Lower lobe of right lung (tissue), 2 donors: Measurements from ENCODE around the gene PRUNE2. TPM values are rescaled to one million over a fixed set of nuclear protein-coding genes. Genes with fewer than 3 reads are reported as not detected.
"Not testable (repeated sequence)": the region's sequence is repeated elsewhere in the genome, so short reads cannot be mapped to it uniquely, and the experiment has no call there.

Source experiments
- ATAC-seq, 2 donors: fragments of 200-7000 bp; cut with Tn5 transposase; one replicate each; pipeline ENCODE4 v1.9.1; 2020 to 2022; ENCODE audit warnings: mild to moderate bottlenecking in 2 of 2, moderate library complexity in 2 of 2
- DNase-seq: peaks from one replicate; pipeline ENCODE4 v3.0.0-alpha.2; 2020
- H3K27ac ChIP-seq: fragments of 200-600 bp; one replicate; pipeline ENCODE4 v1.8.0; 2022
- H3K27me3 ChIP-seq: fragments of 200-600 bp; one replicate; pipeline ENCODE4 v1.8.0; 2022; ENCODE audit warnings: low read depth
- H3K36me3 ChIP-seq: fragments of 200-600 bp; one replicate; pipeline ENCODE4 v1.8.0; 2022; ENCODE audit warnings: mild to moderate bottlenecking
- H3K4me1 ChIP-seq: fragments of 200-600 bp; one replicate; pipeline ENCODE4 v1.8.0; 2022
- H3K4me3 ChIP-seq: fragments of 200-600 bp; one replicate; pipeline ENCODE4 v1.8.0; 2022; ENCODE audit warnings: mild to moderate bottlenecking
- H3K9me3 ChIP-seq: fragments of 200-600 bp; one replicate; pipeline ENCODE4 v1.8.0; 2022
- CTCF ChIP-seq: fragments of 200-600 bp; IDR thresholded peaks from one replicate; pipeline ENCODE4 v1.8.0; 2022; ENCODE audit warnings: antibody characterized with exemption, mild to moderate bottlenecking
- intact Hi-C: fragments of 100-400 bp; cut with DNase I; formaldehyde crosslinking; loops from one replicate; pipeline ENCODE4 v1.11.0; 2022
- long read RNA-seq: library from polyadenylated mRNA; unstranded; transcript quantifications from one replicate; pipeline ENCODE4 v2.0.0, GENCODE V29; 2021
- total RNA-seq: library from RNA; stranded (reverse); fragmentation: NEBNext Ultra II Directional; extraction: Animal tissue kit (Norgen Biotek cat#: 25700); gene quantifications from one replicate; pipeline ENCODE4 v1.2.1, GENCODE V29; 2021
- donor health status: DM: no; HTN: yes; CAD: no; lungs with severe emphysema.

PRUNE2 gene
- 13.6 TPM for total RNA-seq
- long read RNA-seq, partial matches to known transcripts: 3 of 9 reads
- long read RNA-seq, other reads (novel, unspliced or antisense): 4 of 9 reads

GRCh38 chr9:76905791-76906646 lies at the start of gene PRUNE2:
Gene PRUNE2, minus strand, starts transcription at chr9:76906114. Its CDS starts 151 bp downstream, at chr9:76905963.
- DNase-seq (peak; percentile 76), ATAC-seq (peak; percentile 94 to 97)
- Histone ChIP-seq H3K4me3 (peak within 1 kb of the TSS; percentile 49), H3K4me1 (peaks cover 14% of the 10 kb centered on the region), H3K27ac (no peak within 1 kb of the TSS), H3K36me3 (no peaks in the 10 kb centered on the region), H3K9me3 (no peaks in the 10 kb centered on the region), H3K27me3 (peaks cover 19% of the 10 kb centered on the region)
- intact Hi-C loops: no loop called here
- TF ChIP-seq CTCF: no peak

GRCh38 chr9:76955406-76955805 lies 49.5 kb upstream of the PRUNE2 start:
- H3K36me3 ChIP-seq, H3K4me3 ChIP-seq, H3K4me1 ChIP-seq, intact Hi-C loops, H3K27ac ChIP-seq, DNase-seq, H3K27me3 ChIP-seq, H3K9me3 ChIP-seq, ATAC-seq: not testable (repeated sequence)

GRCh38 chr9:76949865-76950264 lies 44.0 kb upstream of the PRUNE2 start:
- no peak for TF ChIP-seq CTCF
- no peaks in the 10 kb centered on the region for H3K36me3 ChIP-seq
- intact Hi-C loops: no loop called here
- DNase-seq (no peak), ATAC-seq (no peak)
- no peak overlapping the region for H3K27ac ChIP-seq
- peaks cover 4% of the 10 kb centered on the region for H3K27me3 ChIP-seq
- no peak overlapping the region for H3K4me3 ChIP-seq
- no peaks in the 10 kb centered on the region for H3K4me1 ChIP-seq
- no peaks in the 10 kb centered on the region for H3K9me3 ChIP-seq

- Histone ChIP-seq H3K4me3 (no peak overlapping the region), H3K9me3 (no peaks in the 10 kb centered on the region), H3K36me3 (no peaks in the 10 kb centered on the region), H3K4me1 (no peaks in the 10 kb centered on the region), H3K27me3 (no peaks in the 10 kb centered on the region), H3K27ac (no peak overlapping the region)
- intact Hi-C loops: no loop called here
- no peak for TF ChIP-seq CTCF
- ATAC-seq (no peak), DNase-seq (no peak)
These were observed 38.1 kb upstream of the PRUNE2 start for GRCh38 chr9:76944011-76944410.

GRCh38 chr9:76943054-76943453 lies 37.1 kb upstream of the PRUNE2 start:
- Histone ChIP-seq H3K4me3 (no peak overlapping the region), H3K4me1 (no peaks in the 10 kb centered on the region), H3K27me3 (no peaks in the 10 kb centered on the region), H3K9me3 (no peaks in the 10 kb centered on the region), H3K27ac (no peak overlapping the region), H3K36me3 (no peaks in the 10 kb centered on the region)
- no peak for TF ChIP-seq CTCF
- ATAC-seq: no peak
- intact Hi-C loops: no loop called here
- DNase-seq: no peak

- Histone ChIP-seq H3K4me1 (no peaks in the 10 kb centered on the region), H3K9me3 (no peaks in the 10 kb centered on the region), H3K4me3 (no peak overlapping the region), H3K27me3 (no peaks in the 10 kb centered on the region), H3K36me3 (no peaks in the 10 kb centered on the region), H3K27ac (no peak overlapping the region)
- no peak for DNase-seq
- ATAC-seq: no peak
- no peak for TF ChIP-seq CTCF
- intact Hi-C loops: no loop called here
These were observed 26.8 kb upstream of the PRUNE2 start for GRCh38 chr9:76932757-76933156.
